Prostate gland (tissue), 2 donors: ENCODE results near the gene ZNF319.

Source experiments
- CTCF ChIP-seq, 4 experiments: fragments of 200-600 bp in 2 of 4; fragments of 450-650 bp in 2 of 4; sonication (generic) in 2 of 4; IDR thresholded peaks; 1 replicate in 3 of 4; 2 replicates in 1 of 4; pipeline ENCODE4 v1.5.1; 2016 to 2019; ENCODE audit warnings: antibody characterized with exemption in 4 of 4, mild to moderate bottlenecking in 2 of 4, moderate library complexity in 2 of 4
- POLR2A ChIP-seq: fragments of 450-650 bp; IDR thresholded peaks from one replicate; pipeline ENCODE4 v1.6.1; 2016; ENCODE audit warnings: antibody characterized with exemption, mild to moderate bottlenecking
- POLR2AphosphoS5 ChIP-seq: sonication (generic); formaldehyde crosslinking; IDR thresholded peaks from one replicate; pipeline ENCODE4 v1.6.1; 2017; ENCODE audit warnings: antibody characterized with exemption

- no peak for TF ChIP-seq CTCF (IDR thresholded peaks at IDR 0.05)
- no peak for TF ChIP-seq POLR2AphosphoS5
- no peak for TF ChIP-seq POLR2A
Measured at GRCh38 chr16:57959121-57959520, 41.4 kb downstream of the ZNF319 start.
